ENCODE data around the gene SH3YL1. TPM values are rescaled to one million over a fixed set of nuclear protein-coding genes. Genes with fewer than 3 reads are reported as not detected.

The SH3YL1 gene
- total RNA-seq, 1 experiment from 2014 or later, result 21.7 TPM

- Histone ChIP-seq H3K4me1 (no peaks in the 10 kb centered on the region), H3K27ac (no peak overlapping the region), H3K4me3 (no peak overlapping the region), H3K36me3 (no peaks in the 10 kb centered on the region), H3K9me3 (replicated peaks) (no peaks in the 10 kb centered on the region), H3K27me3 (no peaks in the 10 kb centered on the region)
- no peak for DNase-seq
Measured at GRCh38 chr2:231521-232185, 32.2 kb downstream of the SH3YL1 start.

- Histone ChIP-seq H3K4me3 (no peak overlapping the region), H3K36me3 (no peaks in the 10 kb centered on the region), H3K27me3 (no peaks in the 10 kb centered on the region), H3K4me1 (no peaks in the 10 kb centered on the region), H3K9me3 (replicated peaks) (no peaks in the 10 kb centered on the region), H3K27ac (no peak overlapping the region)
- DNase-seq, result no peak
Measured at GRCh38 chr2:228518-229278, 35.1 kb downstream of the SH3YL1 start.

- no peaks in the 10 kb centered on the region for H3K4me1 ChIP-seq
- no peaks in the 10 kb centered on the region for H3K9me3 ChIP-seq (replicated peaks)
- no peak overlapping the region for H3K27ac ChIP-seq
- no peak overlapping the region for H3K4me3 ChIP-seq
- no peaks in the 10 kb centered on the region for H3K27me3 ChIP-seq
- H3K36me3 ChIP-seq, result no peaks in the 10 kb centered on the region
- no peak for DNase-seq
Measured at GRCh38 chr2:228115-228514, 35.7 kb downstream of the SH3YL1 start.

GRCh38 chr2:223971-224760 is 39.7 kb downstream of the SH3YL1 start:
- DNase-seq, result no peak
- Histone ChIP-seq H3K4me3 (no peak overlapping the region), H3K9me3 (replicated peaks) (no peaks in the 10 kb centered on the region), H3K36me3 (no peaks in the 10 kb centered on the region), H3K27ac (no peak overlapping the region), H3K27me3 (no peaks in the 10 kb centered on the region), H3K4me1 (no peaks in the 10 kb centered on the region; the same call in 1 of the 2 replicates)

- Histone ChIP-seq H3K27ac (no peak overlapping the region), H3K4me3 (no peak overlapping the region), H3K27me3 (no peaks in the 10 kb centered on the region), H3K36me3 (no peaks in the 10 kb centered on the region), H3K4me1 (no peaks in the 10 kb centered on the region; the same call in 1 of the 2 replicates), H3K9me3 (replicated peaks) (no peaks in the 10 kb centered on the region)
- DNase-seq, result no peak
Measured at GRCh38 chr2:223451-223850, 40.4 kb downstream of the SH3YL1 start.

GRCh38 chr2:216068-216467 is 47.8 kb downstream of the SH3YL1 start:
- no peaks in the 10 kb centered on the region for H3K36me3 ChIP-seq
- H3K27ac ChIP-seq, result no peak overlapping the region
- H3K4me3 ChIP-seq, result no peak overlapping the region
- no peaks in the 10 kb centered on the region for H3K27me3 ChIP-seq
- H3K4me1 ChIP-seq, result no peaks in the 10 kb centered on the region; the same call in 1 of the 2 replicates
- DNase-seq, result no peak
- H3K9me3 ChIP-seq (replicated peaks), result no peaks in the 10 kb centered on the region

- Histone ChIP-seq H3K4me3 (no peak overlapping the region), H3K27me3 (no peaks in the 10 kb centered on the region), H3K4me1 (no peaks in the 10 kb centered on the region), H3K36me3 (no peaks in the 10 kb centered on the region), H3K27ac (no peak overlapping the region), H3K9me3 (replicated peaks) (no peaks in the 10 kb centered on the region)
- no peak for DNase-seq
Measured at GRCh38 chr2:213932-214693, 49.7 kb downstream of the SH3YL1 start.

GRCh38 chr2:211486-212184 is 52.2 kb downstream of the SH3YL1 start:
- Histone ChIP-seq H3K27me3 (no peaks in the 10 kb centered on the region), H3K27ac (no peak overlapping the region), H3K4me1 (no peaks in the 10 kb centered on the region), H3K36me3 (no peaks in the 10 kb centered on the region), H3K4me3 (no peak overlapping the region), H3K9me3 (replicated peaks) (no peaks in the 10 kb centered on the region)
- DNase-seq, result no peak

- H3K4me1 ChIP-seq, result no peaks in the 10 kb centered on the region
- no peaks in the 10 kb centered on the region for H3K36me3 ChIP-seq
- DNase-seq, result no peak
- H3K27me3 ChIP-seq, result no peaks in the 10 kb centered on the region
- no peaks in the 10 kb centered on the region for H3K9me3 ChIP-seq (replicated peaks)
- no peak overlapping the region for H3K4me3 ChIP-seq
- H3K27ac ChIP-seq, result no peak overlapping the region
Measured at GRCh38 chr2:210660-211059, 53.2 kb downstream of the SH3YL1 start.

GRCh38 chr2:209470-209869 is 54.4 kb downstream of the SH3YL1 start:
- Histone ChIP-seq H3K27ac (no peak overlapping the region), H3K4me3 (no peak overlapping the region), H3K9me3 (replicated peaks) (no peaks in the 10 kb centered on the region), H3K4me1 (no peaks in the 10 kb centered on the region; the same call in 1 of the 2 replicates), H3K36me3 (no peaks in the 10 kb centered on the region), H3K27me3 (no peaks in the 10 kb centered on the region; the same call in 1 of the 2 replicates)
- DNase-seq, result no peak

- Histone ChIP-seq H3K9me3 (replicated peaks) (no peaks in the 10 kb centered on the region), H3K4me3 (no peak overlapping the region), H3K4me1 (no peaks in the 10 kb centered on the region; the same call in 1 of the 2 replicates), H3K27me3 (no peaks in the 10 kb centered on the region; the same call in 1 of the 2 replicates), H3K36me3 (no peaks in the 10 kb centered on the region), H3K27ac (no peak overlapping the region)
- no peak for DNase-seq
Measured at GRCh38 chr2:208335-208734, 55.5 kb downstream of the SH3YL1 start.

- Histone ChIP-seq H3K36me3 (no peaks in the 10 kb centered on the region), H3K9me3 (replicated peaks) (no peaks in the 10 kb centered on the region), H3K27me3 (peaks cover 6% of the 10 kb centered on the region; the same call in 1 of the 2 replicates), H3K4me1 (no peaks in the 10 kb centered on the region; the same call in 1 of the 2 replicates), H3K27ac (no peak overlapping the region), H3K4me3 (no peak overlapping the region)
- DNase-seq, result no peak
Measured at GRCh38 chr2:203984-204383, 59.8 kb downstream of the SH3YL1 start.

- H3K4me3 ChIP-seq, result no peak overlapping the region
- H3K27ac ChIP-seq, result no peak overlapping the region
- H3K36me3 ChIP-seq, result no peaks in the 10 kb centered on the region
- H3K9me3 ChIP-seq (replicated peaks), result no peaks in the 10 kb centered on the region
- DNase-seq, result no peak
- H3K27me3 ChIP-seq, result peaks cover 6% of the 10 kb centered on the region; the same call in 1 of the 2 replicates
- H3K4me1 ChIP-seq, result no peaks in the 10 kb centered on the region; the same call in 1 of the 2 replicates
Measured at GRCh38 chr2:203401-203800, 60.4 kb downstream of the SH3YL1 start.

- no peak for DNase-seq
- no peak overlapping the region for H3K27ac ChIP-seq
- no peak overlapping the region for H3K4me3 ChIP-seq
- no peaks in the 10 kb centered on the region for H3K36me3 ChIP-seq
- H3K27me3 ChIP-seq, result peaks cover 6% of the 10 kb centered on the region; the same call in 1 of the 2 replicates
- no peaks in the 10 kb centered on the region; the same call in 1 of the 2 replicates for H3K4me1 ChIP-seq
- no peaks in the 10 kb centered on the region for H3K9me3 ChIP-seq (replicated peaks)
Measured at GRCh38 chr2:202945-203344, 60.9 kb downstream of the SH3YL1 start.

Data from SJCRH30 (cell line).